ENCODE measurements around the gene LTN1. TPM values are rescaled to one million over a fixed set of nuclear protein-coding genes. Genes with fewer than 3 reads are reported as not detected.
A peak's percentile ranks its signal among the peaks of the same experiment; 100 is the strongest.

LTN1 gene
- total RNA-seq, 1 donor from 2014 or later = 39.8 TPM

DNA sequence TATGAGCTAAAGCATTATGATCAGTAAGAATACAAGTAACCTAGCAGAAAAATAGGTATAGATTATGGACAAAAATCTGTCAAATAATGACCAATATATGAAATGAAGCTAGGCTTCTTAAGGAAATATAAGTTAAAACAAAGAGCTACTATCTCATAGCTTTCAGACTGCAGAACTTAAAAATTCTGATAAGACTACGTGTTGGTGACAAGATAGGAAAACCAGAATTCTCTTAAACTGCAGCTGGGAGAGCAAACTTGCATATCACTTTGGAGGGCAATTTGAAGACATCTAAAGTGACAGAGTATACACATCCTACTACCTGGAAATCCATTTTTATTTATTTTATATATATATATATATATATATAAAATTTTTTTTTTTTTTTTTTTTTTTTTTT is 65.5 kb downstream of the LTN1 start:
- DNase-seq (ENCODE audit: low spot score) = no peak

GRCh38 chr21:28923439-28923975 is 69.2 kb downstream of the LTN1 start:
- no peak for DNase-seq (ENCODE audit: low spot score)

DNA sequence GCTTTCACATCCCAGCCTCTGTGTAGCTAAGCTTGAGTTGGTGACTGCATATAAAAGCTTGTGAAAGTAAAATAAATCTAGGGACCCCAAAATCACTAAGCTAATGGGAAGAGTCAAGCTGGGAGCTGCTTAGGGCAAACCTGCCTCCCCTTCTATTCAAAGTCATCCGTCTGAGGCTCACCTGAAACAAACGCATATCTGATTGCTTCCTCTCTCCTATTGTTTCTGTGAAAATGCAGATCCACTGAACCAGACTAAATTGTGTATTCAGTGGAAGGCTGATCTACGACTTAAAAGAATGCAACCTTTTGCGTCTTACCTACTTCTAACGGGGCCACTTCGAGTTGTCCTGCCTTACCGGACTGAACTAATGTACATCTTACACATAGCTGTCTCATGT is 70.3 kb downstream of the LTN1 start:
- no peak for DNase-seq (ENCODE audit: low spot score)

DNA sequence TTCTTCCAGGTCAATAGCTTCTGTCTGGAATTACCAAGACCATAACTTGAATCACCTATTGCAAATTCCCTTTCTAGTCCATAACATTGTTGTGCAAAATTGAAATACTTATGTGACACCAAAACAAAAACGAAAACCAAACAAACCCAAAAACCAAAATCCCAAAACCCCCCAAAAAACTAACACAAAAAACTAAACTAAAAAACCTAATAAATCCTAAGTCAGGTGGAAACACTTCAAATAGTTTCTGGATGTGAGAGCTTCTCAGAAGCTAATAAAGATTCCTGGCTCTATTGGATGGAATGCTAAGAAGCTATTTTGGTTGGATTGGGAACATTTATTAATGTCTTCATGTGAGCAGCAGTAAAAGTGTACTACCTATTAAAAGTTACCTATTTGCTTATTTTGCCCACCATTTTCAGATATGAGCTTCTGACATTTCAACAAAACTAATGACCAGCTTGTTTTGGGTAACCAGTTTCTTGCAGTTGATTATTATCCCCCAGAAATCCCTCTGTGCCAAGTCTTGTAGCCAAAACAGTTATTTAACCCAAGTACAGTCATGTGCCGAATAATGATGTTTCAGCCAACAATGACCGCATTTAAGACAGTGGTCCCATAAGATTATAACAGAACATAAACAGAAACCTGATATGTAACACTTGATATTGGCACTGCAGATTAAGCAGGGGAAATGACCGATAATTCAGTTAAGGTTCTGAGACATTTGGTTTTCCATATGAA is 76.4 kb downstream of the LTN1 start:
- no peak for DNase-seq (ENCODE audit: low spot score)

- no peak for DNase-seq (ENCODE audit: low spot score)
These were observed 79.6 kb downstream of the LTN1 start for GRCh38 chr21:28913071-28913470.

DNA sequence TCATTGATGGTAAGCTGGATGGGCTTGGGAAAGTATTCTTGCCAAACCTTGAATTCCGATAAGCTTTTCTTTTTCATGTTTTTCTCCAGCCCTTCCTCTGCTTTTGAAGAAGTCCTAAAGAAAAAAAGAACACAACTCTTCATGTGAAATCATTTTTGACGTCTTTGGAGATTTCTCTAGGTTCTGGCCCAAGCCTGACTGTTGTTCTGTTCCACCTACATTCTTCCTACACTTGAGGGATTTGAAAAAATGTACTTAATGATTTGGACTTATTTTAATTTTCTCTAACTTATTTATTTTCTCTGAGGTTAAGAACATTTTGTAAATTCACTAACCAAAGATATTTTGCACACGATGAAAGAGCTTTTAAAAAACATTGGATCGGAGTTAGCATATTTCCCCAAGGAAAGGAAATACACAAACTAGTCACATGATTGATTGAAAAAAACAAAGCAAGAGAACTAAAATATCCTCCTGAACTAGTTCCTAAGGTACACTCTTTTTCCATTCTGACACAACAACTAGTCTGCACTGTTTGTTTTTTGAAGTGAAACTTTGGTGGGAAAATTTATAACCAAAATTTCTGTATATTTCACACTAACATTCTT is 82.3 kb downstream of the LTN1 start:
- DNase-seq (ENCODE audit: low spot score) = no peak

- DNase-seq (ENCODE audit: low spot score) = no peak
These were observed 84.3 kb downstream of the LTN1 start for GRCh38 chr21:28908351-28908750.

GRCh38 chr21:28906841-28907240 is 85.8 kb downstream of the LTN1 start:
- DNase-seq (ENCODE audit: low spot score) = no peak

DNA sequence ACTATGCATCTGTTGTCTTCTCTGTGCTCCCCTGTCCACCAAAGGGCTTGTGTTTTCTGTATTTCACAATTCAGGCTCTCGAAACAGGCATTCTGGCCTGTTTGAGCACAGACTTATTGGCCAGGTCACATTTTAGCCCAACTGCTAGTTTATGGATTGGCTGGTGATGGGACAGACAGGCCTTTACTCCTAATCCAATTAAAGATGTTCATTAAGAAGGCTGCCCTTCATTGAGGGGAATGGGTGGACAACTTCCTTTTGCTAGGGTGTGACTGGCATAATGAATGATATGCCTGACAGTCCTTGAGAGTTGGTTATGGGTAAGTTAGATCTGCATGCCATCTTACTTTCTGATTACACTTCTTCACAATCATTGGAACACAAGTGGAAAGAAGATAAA is 86.4 kb downstream of the LTN1 start:
- DNase-seq (ENCODE audit: low spot score) = no peak

DNA sequence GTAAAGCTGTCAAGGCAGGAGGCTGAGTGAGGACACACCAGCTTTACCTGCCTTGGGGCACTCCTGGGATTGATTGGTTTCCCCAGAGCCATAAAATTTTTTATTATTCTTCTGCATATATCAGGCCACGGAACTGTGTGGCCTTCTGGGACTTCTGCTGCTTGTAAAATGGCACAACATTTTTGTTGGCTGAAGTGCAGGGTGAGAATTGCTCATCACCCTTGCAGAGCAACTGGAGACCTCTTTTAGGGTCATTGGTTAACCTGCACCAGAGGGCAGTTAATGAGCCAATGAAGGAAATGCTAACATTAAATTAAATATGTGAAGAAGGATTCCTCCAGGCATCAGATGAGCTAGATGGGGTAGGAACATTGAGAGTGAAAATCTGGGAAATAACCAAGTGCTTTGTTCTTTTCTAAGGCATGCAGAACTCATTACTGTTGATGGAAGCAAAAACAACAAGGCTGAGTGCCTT is 87.7 kb downstream of the LTN1 start:
- no peak for DNase-seq (ENCODE audit: low spot score)

- no peak for DNase-seq (ENCODE audit: low spot score)
These were observed 89.2 kb downstream of the LTN1 start for GRCh38 chr21:28903448-28903847.

DNA sequence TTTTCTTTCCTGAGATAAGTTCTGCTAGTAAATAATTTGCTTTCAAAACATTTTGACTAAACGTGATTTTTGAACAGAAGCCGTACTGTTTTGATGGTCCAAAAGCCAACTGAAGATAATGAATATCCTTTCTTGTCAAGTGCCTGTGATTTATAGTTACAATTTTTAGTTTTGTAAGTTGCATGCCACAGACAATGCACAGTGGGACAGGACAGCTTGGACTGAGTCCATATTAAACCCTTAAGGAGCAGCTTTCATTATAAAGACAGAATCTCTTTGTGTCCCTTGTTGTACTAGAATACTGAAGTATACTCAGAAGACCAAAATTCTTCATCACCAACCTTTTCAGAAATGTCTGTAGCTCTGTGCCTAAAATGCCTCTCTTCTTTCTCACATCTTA is 92.2 kb downstream of the LTN1 start:
- no peak for DNase-seq (ENCODE audit: low spot score)

- no peak for DNase-seq (ENCODE audit: low spot score)
These were observed 92.9 kb downstream of the LTN1 start for GRCh38 chr21:28899744-28900143.

- no peak for DNase-seq (ENCODE audit: low spot score)
These were observed 93.5 kb downstream of the LTN1 start for GRCh38 chr21:28899220-28899619.

DNA sequence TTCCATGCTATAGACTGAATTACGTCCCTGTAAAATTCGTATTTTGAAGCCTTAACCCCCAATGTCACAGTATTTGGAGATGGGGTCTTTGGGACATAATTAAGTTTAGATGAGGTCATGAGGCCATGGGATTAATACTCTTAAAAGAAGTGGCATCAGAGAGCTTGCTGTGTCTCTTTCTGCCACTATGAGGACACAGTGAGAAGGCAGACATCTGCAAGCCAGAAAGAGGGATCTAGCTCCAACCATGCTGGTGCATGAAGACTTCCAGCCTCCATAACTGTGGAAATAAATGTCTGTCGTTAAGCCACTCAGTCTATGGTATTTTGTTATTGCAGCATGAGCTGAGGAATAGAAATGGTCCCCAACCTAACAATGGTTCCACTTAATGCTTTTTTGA is 99.0 kb downstream of the LTN1 start:
- DNase-seq (ENCODE audit: low spot score) = no peak

- no peak for DNase-seq (ENCODE audit: low spot score)
These were observed 100.2 kb downstream of the LTN1 start for GRCh38 chr21:28892199-28893111.

GRCh38 chr21:28885853-28886177 is 106.9 kb downstream of the LTN1 start:
- DNase-seq (ENCODE audit: low spot score) = no peak

GRCh38 chr21:28884976-28885852 is 107.5 kb downstream of the LTN1 start:
- peak; percentile 93 for DNase-seq (ENCODE audit: low spot score)

GRCh38 chr21:28884481-28884880 is 108.2 kb downstream of the LTN1 start:
- no peak for DNase-seq (ENCODE audit: low spot score)

DNA sequence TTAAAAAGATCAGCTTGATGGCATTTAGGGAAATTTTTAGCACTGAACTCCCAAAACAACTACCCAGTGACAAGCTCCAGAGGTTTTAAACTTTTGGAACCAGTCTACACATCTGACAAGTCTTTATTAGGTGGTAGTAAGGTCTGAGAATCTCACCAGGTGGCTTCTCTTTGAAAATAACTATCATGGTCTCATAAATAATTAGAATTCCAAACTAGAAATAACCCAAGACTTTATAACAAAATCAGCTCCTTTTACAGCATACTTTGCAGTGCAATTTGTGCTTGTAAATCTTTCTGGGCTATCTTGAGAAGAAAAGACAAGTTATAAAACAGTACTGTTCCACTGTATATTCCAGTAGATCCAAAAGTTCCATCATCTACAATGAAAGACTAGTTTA is 108.7 kb downstream of the LTN1 start:
- no peak for DNase-seq (ENCODE audit: low spot score)

DNA sequence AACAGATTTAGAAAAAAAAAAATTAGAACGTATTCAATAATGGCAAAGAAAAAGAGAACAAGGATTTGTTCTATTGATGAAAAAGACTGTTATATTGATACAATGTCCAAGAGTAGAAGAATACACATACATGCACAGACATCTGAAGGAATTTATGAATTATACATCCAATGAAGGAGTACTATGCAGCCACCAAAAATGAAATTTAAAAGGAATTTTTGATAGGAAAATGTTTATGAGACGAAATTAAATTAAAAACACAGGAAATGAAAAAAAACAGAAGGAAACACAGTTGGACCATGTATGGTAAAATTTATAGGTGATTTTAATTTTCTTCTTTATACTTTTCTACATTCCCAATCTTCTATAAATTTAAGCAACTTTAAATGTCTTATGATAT is 110.3 kb downstream of the LTN1 start:
- DNase-seq (ENCODE audit: low spot score) = no peak
